ENCODE measurements around the gene FAM200C. TPM values are rescaled to one million over a fixed set of nuclear protein-coding genes. Genes with fewer than 3 reads are reported as not detected.
A peak's percentile ranks its signal among the peaks of the same experiment; 100 is the strongest.

FAM200C gene
- total and polyA plus RNA-seq, 7 donors: 0.92 to 12.3 (median 4.3) TPM

GRCh38 chr5:160398806-160399205 is 1.0 kb downstream of the FAM200C start:
- WGBS, 2 donors: 26 to 58% methylated on average over 4 of the region's 4 CpGs

GRCh38 chr5:160397492-160397891 is 2.4 kb downstream of the FAM200C start:
- Histone ChIP-seq H3K9me3 (no peaks in the 10 kb centered on the region), H3K27ac (no peak overlapping the region), H3K36me3 (peaks cover 0 to 13% (median 2%) of the 10 kb centered on the region in 4 donors), H3K27me3 (no peaks in the 10 kb centered on the region), H3K4me1 (peaks cover 0 to 52% (median 34%) of the 10 kb centered on the region in 4 donors), H3K4me3 (no peak overlapping the region)
- 88 to 97% methylated on average over 1 of the region's 1 CpG for WGBS, 2 donors
- no peak for DNase-seq
- intact Hi-C loops (cut with DNase I): no loop called here
- no peak for TF ChIP-seq EP300 (IDR thresholded peaks at IDR 0.05)
- TF ChIP-seq POLR2A (IDR thresholded peaks at IDR 0.05): no peak
- no peak for TF ChIP-seq POLR2AphosphoS5 (IDR thresholded peaks at IDR 0.05)
- TF ChIP-seq CTCF (IDR thresholded peaks at IDR 0.05): no peak

More at GRCh38 chr5:160398806-160399205, 1.0 kb downstream of the FAM200C start:
- Histone ChIP-seq H3K27me3 (no peaks in the 10 kb centered on the region), H3K27ac (peak overlapping the region in 3 of 4 donors; percentile 90 to 92 (median 91)), H3K36me3 (peaks cover 0 to 26% (median 11%) of the 10 kb centered on the region in 4 donors), H3K4me3 (peak overlapping the region; percentile 64 to 73 (median 72)), H3K9me3 (no peaks in the 10 kb centered on the region), H3K4me1 (peaks cover 0 to 45% (median 30%) of the 10 kb centered on the region in 4 donors)
- intact Hi-C loops (cut with DNase I): no loop called here
- TF ChIP-seq CTCF (IDR thresholded peaks at IDR 0.05) (no peak), POLR2AphosphoS5 (IDR thresholded peaks at IDR 0.05) (no peak), EP300 (IDR thresholded peaks at IDR 0.05) (no peak), POLR2A (IDR thresholded peaks at IDR 0.05) (no peak)
- DNase-seq: no peak

- Histone ChIP-seq H3K27me3 (no peaks in the 10 kb centered on the region), H3K4me3 (no peak overlapping the region), H3K9me3 (no peaks in the 10 kb centered on the region), H3K4me1 (peaks cover 0 to 53% (median 34%) of the 10 kb centered on the region in 4 donors), H3K36me3 (no peaks in the 10 kb centered on the region), H3K27ac (no peak overlapping the region)
- intact Hi-C loops (cut with DNase I): no loop called here
- WGBS, 2 donors: 96 to 97% methylated on average over 7 of the region's 7 CpGs
- DNase-seq: no peak
- TF ChIP-seq CTCF (IDR thresholded peaks at IDR 0.05): no peak
- no peak for TF ChIP-seq POLR2AphosphoS5 (IDR thresholded peaks at IDR 0.05)
- TF ChIP-seq EP300 (IDR thresholded peaks at IDR 0.05): no peak
- TF ChIP-seq POLR2A (IDR thresholded peaks at IDR 0.05): no peak
Observed at GRCh38 chr5:160395111-160395510, 4.7 kb downstream of the FAM200C start.

- Histone ChIP-seq H3K27me3 (no peaks in the 10 kb centered on the region), H3K27ac (no peak overlapping the region), H3K9me3 (peaks cover 0 to 10% (median 3%) of the 10 kb centered on the region in 4 donors), H3K4me1 (peaks cover 0 to 25% (median 9%) of the 10 kb centered on the region in 4 donors), H3K36me3 (no peaks in the 10 kb centered on the region), H3K4me3 (no peak overlapping the region)
- WGBS, 2 donors: 67 to 77% methylated on average over 8 of the region's 8 CpGs
- intact Hi-C loops (cut with DNase I): no loop called here
- DNase-seq: no peak
- no peak for TF ChIP-seq POLR2AphosphoS5 (IDR thresholded peaks at IDR 0.05)
- TF ChIP-seq CTCF (IDR thresholded peaks at IDR 0.05): peak in 1 of 4 experiments; percentile 31
Observed at GRCh38 chr5:160390787-160391696, 8.8 kb downstream of the FAM200C start.

All from sigmoid colon (tissue), 7 donors.